Nephron (organoid): ENCODE results near the gene CDKN1A.

Experiments used
- H3K27ac Mint-ChIP-seq, 3 experiments: 2 replicates each; pipeline ENCODE4 v1.8.0; 2020; ENCODE audit warnings: mixed read lengths in 3 of 3, mild to moderate bottlenecking in 2 of 3, moderate library complexity in 1 of 3
- H3K27me3 Mint-ChIP-seq: 2 replicates; pipeline ENCODE4 v1.8.0; 2021; ENCODE audit warnings: low read depth, mild to moderate bottlenecking, moderate library complexity, mixed read lengths
- H3K36me3 Mint-ChIP-seq: 2 replicates; pipeline ENCODE4 v1.8.0; 2020; ENCODE audit warnings: low read depth, mixed read lengths
- H3K4me1 Mint-ChIP-seq: 2 replicates; pipeline ENCODE4 v1.8.0; 2020; ENCODE audit warnings: mixed read lengths
- H3K4me3 Mint-ChIP-seq, 3 experiments: 2 replicates each; pipeline ENCODE4 v1.8.0; 2020; ENCODE audit warnings: mild to moderate bottlenecking in 3 of 3, mixed read lengths in 3 of 3, moderate library complexity in 2 of 3
- H3K9me3 Mint-ChIP-seq: 2 replicates; pipeline ENCODE4 v1.8.0; 2020; ENCODE audit warnings: mixed read lengths
- CTCF ChIP-seq, 3 experiments: fragments of 200-600 bp; sonication (generic); IDR thresholded peaks; one replicate each; pipeline ENCODE4 v1.5.0; 2021; ENCODE audit warnings: antibody characterized with exemption in 3 of 3; ENCODE audit not compliant: unreplicated experiment in 3 of 3

Gene CDKN1A

GRCh38 chr6:36691612-36692011 lies 13.1 kb downstream of the CDKN1A start:
- no peak for TF ChIP-seq CTCF (IDR thresholded peaks at IDR 0.05; ENCODE audit: unreplicated experiment in 3 of 3)
- no peaks in the 10 kb centered on the region for H3K4me1 Mint-ChIP-seq

GRCh38 chr6:36692220-36692619 lies 13.7 kb downstream of the CDKN1A start:
- Mint-ChIP-seq H3K4me3 (no peak overlapping the region), H3K9me3 (no peaks in the 10 kb centered on the region), H3K27me3 (no peaks in the 10 kb centered on the region), H3K4me1 (no peaks in the 10 kb centered on the region), H3K27ac (no peak overlapping the region), H3K36me3 (no peaks in the 10 kb centered on the region)
- TF ChIP-seq CTCF (IDR thresholded peaks at IDR 0.05; ENCODE audit: unreplicated experiment in 3 of 3): no peak

More at GRCh38 chr6:36691612-36692011, 13.1 kb downstream of the CDKN1A start:
- H3K27ac Mint-ChIP-seq: no peak overlapping the region
- H3K4me3 Mint-ChIP-seq: no peak overlapping the region
- H3K27me3 Mint-ChIP-seq: no peaks in the 10 kb centered on the region
- no peaks in the 10 kb centered on the region for H3K9me3 Mint-ChIP-seq
- no peaks in the 10 kb centered on the region for H3K36me3 Mint-ChIP-seq

- H3K4me3 Mint-ChIP-seq: no peak overlapping the region
- no peak overlapping the region for H3K27ac Mint-ChIP-seq
Observed at GRCh38 chr6:36692861-36693702, 14.6 kb downstream of the CDKN1A start.

GRCh38 chr6:36694616-36695015 lies 16.1 kb downstream of the CDKN1A start:
- Mint-ChIP-seq H3K4me3 (no peak overlapping the region), H3K27ac (peak overlapping the region in 1 of 3 experiments; percentile 17), H3K36me3 (no peaks in the 10 kb centered on the region), H3K9me3 (no peaks in the 10 kb centered on the region), H3K27me3 (peaks cover 11% of the 10 kb centered on the region), H3K4me1 (no peaks in the 10 kb centered on the region)
- no peak for TF ChIP-seq CTCF (IDR thresholded peaks at IDR 0.05; ENCODE audit: unreplicated experiment in 3 of 3)

More at GRCh38 chr6:36692861-36693702, 14.6 kb downstream of the CDKN1A start:
- TF ChIP-seq CTCF (IDR thresholded peaks at IDR 0.05; ENCODE audit: unreplicated experiment in 3 of 3): no peak
- Mint-ChIP-seq H3K4me1 (no peaks in the 10 kb centered on the region), H3K9me3 (no peaks in the 10 kb centered on the region), H3K27me3 (peaks cover 1% of the 10 kb centered on the region), H3K36me3 (no peaks in the 10 kb centered on the region)

GRCh38 chr6:36695414-36695813 lies 16.9 kb downstream of the CDKN1A start:
- H3K36me3 Mint-ChIP-seq: no peaks in the 10 kb centered on the region
- H3K27ac Mint-ChIP-seq: no peak overlapping the region
- no peaks in the 10 kb centered on the region for H3K4me1 Mint-ChIP-seq
- no peaks in the 10 kb centered on the region for H3K9me3 Mint-ChIP-seq
- no peak for TF ChIP-seq CTCF (IDR thresholded peaks at IDR 0.05; ENCODE audit: unreplicated experiment in 3 of 3)
- H3K4me3 Mint-ChIP-seq: no peak overlapping the region
- peaks cover 11% of the 10 kb centered on the region for H3K27me3 Mint-ChIP-seq

- Mint-ChIP-seq H3K9me3 (no peaks in the 10 kb centered on the region), H3K27me3 (peaks cover 11% of the 10 kb centered on the region), H3K4me1 (peaks cover under 1% of the 10 kb centered on the region), H3K27ac (no peak within 1 kb of the TSS), H3K36me3 (no peaks in the 10 kb centered on the region), H3K4me3 (no peak within 1 kb of the TSS)
- TF ChIP-seq CTCF (IDR thresholded peaks at IDR 0.05; ENCODE audit: unreplicated experiment in 3 of 3): no peak
Observed at GRCh38 chr6:36697481-36697903, 19.0 kb downstream of the CDKN1A start, which contains the start of gene RAB44. Gene RAB44, plus strand, starts transcription at chr6:36697826. Its CDS starts 6,410 bp downstream, at chr6:36704236.
